Fibroblast of villous mesenchyme (primary cell): ENCODE data around the gene PLA2G4A. TPM values are rescaled to one million over a fixed set of nuclear protein-coding genes. Genes with fewer than 3 reads are reported as not detected.
A peak's percentile ranks its signal among the peaks of the same experiment; 100 is the strongest.

Experiments
- DNase-seq: peaks from one replicate; pipeline ENCODE4 v3.0.0-alpha.2; 2010; ENCODE audit warnings: low read depth
- H3K4me3 ChIP-seq: 2 replicates; pipeline ENCODE4 v1.5.1; 2011; ENCODE audit warnings: low read depth, mild to moderate bottlenecking, low read length
- total RNA-seq: library from RNA; depleted of rRNA; stranded (reverse); fragments of >200 nt; gene quantifications from 2 replicates; pipeline ENCODE4 v1.2.3, GENCODE V29; 2012
- TF ChIP-seq, protein P1 (sequence below): IDR thresholded peaks from 2 replicates; pipeline ENCODE4 v1.5.1; 2012; ENCODE audit warnings: low read depth, mild to moderate bottlenecking, low read length; ENCODE audit not compliant: insufficient read depth

The PLA2G4A gene
- total RNA-seq, 1 donor = 12.1 TPM

DNA sequence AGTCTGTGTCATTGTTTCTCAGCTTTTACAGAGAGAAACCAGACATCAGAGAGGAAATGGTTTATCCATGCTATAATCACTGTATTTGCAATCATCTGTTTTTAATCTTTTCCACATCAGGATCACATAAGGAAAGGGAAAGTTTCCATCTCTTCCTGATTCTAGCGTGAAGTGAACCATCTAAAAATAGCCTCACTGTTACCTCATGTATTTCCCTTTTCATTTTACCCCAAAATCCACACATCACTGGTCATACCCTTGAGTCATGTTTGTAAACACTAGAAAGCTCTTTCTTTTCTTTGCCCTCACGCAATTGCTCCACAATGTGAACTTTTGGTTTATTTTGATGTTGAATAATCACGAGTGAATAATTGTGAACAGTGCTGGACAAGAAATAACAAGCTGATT lies 146.0 kb downstream of the PLA2G4A start:
- peak; percentile 87 for DNase-seq
- no peak overlapping the region for H3K4me3 ChIP-seq
- TF ChIP-seq, protein P1, sequence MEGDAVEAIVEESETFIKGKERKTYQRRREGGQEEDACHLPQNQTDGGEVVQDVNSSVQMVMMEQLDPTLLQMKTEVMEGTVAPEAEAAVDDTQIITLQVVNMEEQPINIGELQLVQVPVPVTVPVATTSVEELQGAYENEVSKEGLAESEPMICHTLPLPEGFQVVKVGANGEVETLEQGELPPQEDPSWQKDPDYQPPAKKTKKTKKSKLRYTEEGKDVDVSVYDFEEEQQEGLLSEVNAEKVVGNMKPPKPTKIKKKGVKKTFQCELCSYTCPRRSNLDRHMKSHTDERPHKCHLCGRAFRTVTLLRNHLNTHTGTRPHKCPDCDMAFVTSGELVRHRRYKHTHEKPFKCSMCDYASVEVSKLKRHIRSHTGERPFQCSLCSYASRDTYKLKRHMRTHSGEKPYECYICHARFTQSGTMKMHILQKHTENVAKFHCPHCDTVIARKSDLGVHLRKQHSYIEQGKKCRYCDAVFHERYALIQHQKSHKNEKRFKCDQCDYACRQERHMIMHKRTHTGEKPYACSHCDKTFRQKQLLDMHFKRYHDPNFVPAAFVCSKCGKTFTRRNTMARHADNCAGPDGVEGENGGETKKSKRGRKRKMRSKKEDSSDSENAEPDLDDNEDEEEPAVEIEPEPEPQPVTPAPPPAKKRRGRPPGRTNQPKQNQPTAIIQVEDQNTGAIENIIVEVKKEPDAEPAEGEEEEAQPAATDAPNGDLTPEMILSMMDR = no peak

DNA sequence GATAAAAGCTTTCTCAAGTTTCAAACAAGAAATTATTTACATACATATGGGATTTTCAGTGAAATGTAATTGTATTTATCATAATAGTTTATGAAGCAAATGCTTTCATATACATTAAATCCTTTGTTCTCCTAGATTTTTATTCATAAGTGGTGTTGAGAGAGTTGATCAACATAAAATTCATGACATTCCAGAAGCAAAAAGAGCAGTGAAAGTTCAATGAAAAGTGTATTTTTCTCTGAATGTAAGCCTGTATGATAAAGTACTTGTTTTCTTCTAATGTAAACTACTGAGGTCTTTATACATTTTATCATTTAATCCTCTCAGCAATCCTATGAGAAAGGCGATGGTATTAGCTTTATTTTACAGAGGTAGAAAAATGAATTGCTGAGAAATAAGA lies 146.5 kb downstream of the PLA2G4A start:
- H3K4me3 ChIP-seq = no peak overlapping the region
- TF ChIP-seq, protein P1 = no peak

DNA sequence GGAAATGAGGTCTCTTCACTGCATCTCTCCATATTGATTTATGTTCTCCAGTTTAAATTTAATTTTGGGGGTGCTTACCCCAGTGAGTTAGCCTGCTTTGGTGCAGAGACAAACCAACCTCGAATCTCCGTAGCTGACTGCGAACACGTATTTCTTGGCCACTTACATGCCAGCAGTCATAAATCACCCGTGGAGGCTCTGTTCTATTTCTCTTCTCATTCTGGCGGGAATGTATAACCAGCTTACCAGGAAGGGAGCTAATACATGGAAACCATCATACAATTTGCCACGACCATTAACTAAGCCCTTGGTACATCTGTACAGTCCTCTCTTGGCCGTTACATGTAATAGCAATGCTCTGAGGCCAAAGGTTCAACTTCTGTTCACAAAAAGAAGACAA lies 148.0 kb downstream of the PLA2G4A start:
- no peak overlapping the region for H3K4me3 ChIP-seq
- no peak for DNase-seq
- TF ChIP-seq, protein P1 = no peak

More for the DNA sequence above, 146.5 kb downstream of the PLA2G4A start:
- no peak for DNase-seq

DNA sequence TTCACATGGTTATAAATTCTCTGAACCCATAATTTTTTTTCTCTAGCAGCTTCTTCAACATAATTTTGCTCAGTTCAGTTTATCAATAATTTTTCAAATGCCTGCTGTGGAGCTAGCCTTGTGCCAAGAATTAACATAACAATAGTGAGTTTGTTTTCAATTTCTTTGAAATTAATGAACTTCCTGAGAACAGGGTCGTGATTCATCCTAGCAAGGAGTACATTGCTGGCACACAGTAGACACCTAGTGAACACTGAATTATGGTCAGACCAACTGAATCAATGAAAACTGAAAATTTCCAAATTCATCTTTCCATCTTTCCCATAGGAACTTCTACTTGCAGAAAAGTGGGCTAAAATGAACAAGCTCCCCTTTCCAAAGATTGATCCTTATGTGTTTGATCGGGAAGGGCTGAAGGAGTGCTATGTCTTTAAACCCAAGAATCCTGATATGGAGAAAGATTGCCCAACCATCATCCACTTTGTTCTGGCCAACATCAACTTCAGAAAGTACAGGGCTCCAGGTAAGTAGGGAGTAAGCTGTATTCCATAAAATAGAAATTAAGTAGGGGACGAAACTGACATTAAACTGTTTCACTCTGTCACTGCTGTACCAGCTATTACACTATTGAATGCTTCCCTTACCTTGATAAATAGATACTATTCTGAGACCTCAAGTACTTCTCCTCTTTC lies 148.7 kb downstream of the PLA2G4A start:
- TF ChIP-seq, protein P1 = no peak
- H3K4me3 ChIP-seq = no peak overlapping the region
- no peak for DNase-seq

DNA sequence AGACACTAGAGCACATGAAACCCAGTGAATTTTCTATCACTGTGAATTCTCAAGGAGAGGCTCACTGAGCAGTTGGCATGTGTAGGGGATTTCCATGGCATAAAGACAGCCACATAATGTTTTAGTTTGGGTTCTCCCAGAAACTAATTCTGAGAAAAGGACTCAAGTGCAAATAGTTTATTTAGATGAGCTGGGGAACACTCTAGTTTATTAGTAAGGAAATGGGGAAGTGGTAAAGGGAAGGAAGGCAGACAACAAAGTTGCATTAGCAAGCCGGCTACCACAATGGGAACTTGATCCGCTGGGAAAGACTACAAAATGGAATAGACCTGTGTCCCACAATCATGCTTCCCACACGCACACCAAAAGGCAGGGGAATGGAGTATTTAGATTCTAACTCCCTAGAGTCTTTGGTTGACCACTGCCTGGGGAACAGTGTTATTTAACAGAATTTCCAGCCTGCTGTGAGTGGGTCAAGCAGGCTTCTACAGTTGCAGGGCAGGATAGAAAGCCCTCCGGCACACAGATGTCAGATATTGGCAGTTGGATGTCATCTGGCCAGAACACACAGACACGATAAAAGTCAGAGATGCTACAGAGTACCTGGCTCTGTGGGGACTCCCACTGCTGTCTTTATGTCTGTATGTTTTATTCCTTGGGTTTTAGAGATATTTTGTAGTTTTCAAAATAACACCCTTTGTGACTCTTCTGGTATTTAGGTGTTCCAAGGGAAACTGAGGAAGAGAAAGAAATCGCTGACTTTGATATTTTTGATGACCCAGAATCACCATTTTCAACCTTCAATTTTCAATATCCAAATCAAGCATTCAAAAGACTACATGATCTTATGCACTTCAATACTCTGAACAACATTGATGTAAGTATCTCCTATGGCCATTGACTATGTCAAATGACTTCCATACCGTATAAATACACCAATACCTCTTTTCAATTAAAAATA lies 150.1 kb downstream of the PLA2G4A start:
- no peak overlapping the region for H3K4me3 ChIP-seq
- DNase-seq = no peak

DNA sequence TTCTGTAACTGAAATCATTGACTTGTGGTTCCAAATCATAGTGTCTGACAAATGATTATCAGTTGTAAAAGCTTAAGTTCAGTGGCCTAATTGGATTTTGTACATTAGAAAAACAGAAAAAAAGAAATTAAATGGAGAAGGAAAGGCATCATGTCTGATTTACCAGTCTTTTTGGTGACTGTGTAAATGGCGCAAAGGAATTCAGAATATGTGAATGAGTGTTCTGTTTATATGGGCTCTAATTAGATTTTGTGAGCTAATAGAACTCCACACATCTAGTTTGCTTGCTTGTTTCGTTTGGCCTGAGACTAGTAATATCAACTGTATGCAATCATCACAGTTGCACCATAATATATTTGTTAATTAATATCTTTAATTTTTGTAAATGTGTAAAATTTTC lies 151.7 kb downstream of the PLA2G4A start:
- TF ChIP-seq, protein P1 = no peak
- no peak for DNase-seq
- H3K4me3 ChIP-seq = no peak overlapping the region

More for the DNA sequence above, 150.1 kb downstream of the PLA2G4A start:
- TF ChIP-seq, protein P1 = no peak
